Measurements from ENCODE around the gene WASF3.

GRCh38 chr13:26549713-26550112, 7.8 kb upstream of the WASF3 start:
- TF ChIP-seq YY1 (IDR thresholded peaks at IDR 0.05; ENCODE audit: insufficient read depth, insufficient read length) (no peak), SUZ12 (IDR thresholded peaks at IDR 0.05; ENCODE audit: extremely low read depth, insufficient read depth, insufficient read length) (no peak)
